Tibial nerve (tissue), 4 donors: ENCODE measurements around the gene LZTR1.

ENCODE experiments used
- CTCF ChIP-seq, 5 experiments: fragments of 200-600 bp in 3 of 5; fragments of 450-650 bp in 2 of 5; sonication (generic) in 3 of 5; IDR thresholded peaks; one replicate each; pipeline ENCODE4 v1.5.1; 2016 to 2019; ENCODE audit warnings: antibody characterized with exemption in 5 of 5, mild to moderate bottlenecking in 3 of 5, moderate library complexity in 2 of 5
- EP300 ChIP-seq, 2 donors: sonication (generic); formaldehyde crosslinking; IDR thresholded peaks; one replicate each; pipeline ENCODE4 v1.6.1; 2017; ENCODE audit warnings: antibody characterized with exemption in 2 of 2, mild to moderate bottlenecking in 1 of 2
- POLR2A ChIP-seq, 2 donors: fragments of 450-650 bp; IDR thresholded peaks; one replicate each; pipeline ENCODE4 v1.6.1; 2017; ENCODE audit warnings: antibody characterized with exemption in 2 of 2, mild to moderate bottlenecking in 2 of 2, moderate library complexity in 2 of 2

DNA sequence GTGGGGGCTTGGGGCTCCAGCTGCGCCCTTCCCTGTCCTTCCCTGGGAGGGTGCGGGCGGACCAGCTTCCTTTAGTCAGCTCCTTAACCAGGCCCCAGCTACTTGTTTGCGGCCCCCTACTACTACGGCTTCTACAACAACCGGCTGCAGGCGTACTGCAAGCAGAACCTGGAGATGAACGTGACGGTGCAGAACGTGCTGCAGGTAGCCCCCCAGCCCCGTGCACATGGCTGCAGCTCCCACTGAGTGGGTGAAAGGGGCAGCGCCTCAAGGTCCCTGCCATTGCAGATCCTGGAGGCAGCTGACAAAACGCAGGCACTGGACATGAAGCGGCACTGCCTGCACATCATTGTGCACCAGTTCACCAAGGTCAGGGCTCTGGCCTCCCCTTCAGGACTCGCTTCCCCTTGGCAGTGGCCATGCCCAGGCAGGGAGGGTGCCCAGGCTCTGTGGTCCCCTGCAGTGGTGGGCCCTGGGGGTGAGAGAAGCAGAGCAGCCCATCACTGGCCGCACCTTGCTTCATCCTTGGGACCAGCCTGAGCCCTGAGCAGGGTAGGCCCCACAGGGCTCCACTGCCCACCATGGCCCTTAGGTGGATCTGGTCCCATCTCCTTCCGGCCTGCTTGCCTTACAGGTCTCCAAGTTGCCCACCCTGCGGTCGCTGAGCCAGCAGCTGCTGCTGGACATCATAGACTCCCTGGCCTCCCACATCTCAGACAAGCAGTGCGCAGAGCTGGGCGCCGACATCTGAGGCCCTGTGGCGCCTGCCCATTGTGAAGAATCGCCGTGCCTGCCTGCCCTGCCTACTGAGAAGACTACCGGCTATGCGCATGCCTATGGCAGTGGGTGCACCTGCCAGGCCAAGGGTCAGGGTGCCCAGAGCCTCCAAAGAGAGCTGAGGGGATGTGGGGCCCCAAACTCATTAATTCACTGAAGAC, 14.8 kb downstream of the LZTR1 start:
- no peak for TF ChIP-seq CTCF (IDR thresholded peaks at IDR 0.05)
- TF ChIP-seq EP300 (IDR thresholded peaks at IDR 0.05) = no peak
- TF ChIP-seq POLR2A (IDR thresholded peaks at IDR 0.05) = no peak
